Colonic mucosa (tissue), 4 donors: ENCODE results near the gene STING1. TPM values are rescaled to one million over a fixed set of nuclear protein-coding genes. Genes with fewer than 3 reads are reported as not detected.

Experiments
- DNase-seq: peaks from one replicate; pipeline ENCODE4 v3.0.0-alpha.2; 2020
- H3K27ac ChIP-seq: fragments of 200-600 bp; one replicate; pipeline ENCODE4 v1.8.0; 2021
- H3K27me3 ChIP-seq: fragments of 200-600 bp; one replicate; pipeline ENCODE4 v1.8.0; 2021
- H3K36me3 ChIP-seq: fragments of 200-600 bp; one replicate; pipeline ENCODE4 v1.8.0; 2021
- H3K4me1 ChIP-seq: fragments of 200-600 bp; one replicate; pipeline ENCODE4 v1.8.0; 2021; ENCODE audit warnings: mild to moderate bottlenecking
- H3K4me3 ChIP-seq: fragments of 200-600 bp; one replicate; pipeline ENCODE4 v1.8.0; 2021
- H3K9ac ChIP-seq, 2 donors: one replicate each; pipeline ENCODE4 v1.7.0; 2013; ENCODE audit warnings: control low read depth in 2 of 2, low read depth in 2 of 2, low read length in 2 of 2
- H3K9me3 ChIP-seq: fragments of 200-600 bp; one replicate; pipeline ENCODE4 v1.8.0; 2021
- CTCF ChIP-seq: fragments of 200-600 bp; IDR thresholded peaks from one replicate; pipeline ENCODE4 v1.8.0; 2022; ENCODE audit warnings: antibody characterized with exemption, mild to moderate bottlenecking
- intact Hi-C: fragments of 100-400 bp; cut with DNase I; formaldehyde crosslinking; loops from one replicate; pipeline ENCODE4 v1.14.1; 2022
- total RNA-seq, 2 donors: library from RNA; stranded (reverse); fragmentation: NEBNext Ultra II Directional in 1 of 2; extraction: Animal tissue kit (Norgen Biotek cat#: 25700) in 1 of 2; gene quantifications; one replicate each; pipeline ENCODE4 v1.2.1, GENCODE V29; 2021
- donor health status: healthy.
- donor health status: DM: no; HTN: no; CAD: no.
- donor health status: DM: no; HTN: no; CAD: no.

Gene STING1
- total RNA-seq, 2 donors from 2014 or later = 49.0 to 49.2 TPM

DNA sequence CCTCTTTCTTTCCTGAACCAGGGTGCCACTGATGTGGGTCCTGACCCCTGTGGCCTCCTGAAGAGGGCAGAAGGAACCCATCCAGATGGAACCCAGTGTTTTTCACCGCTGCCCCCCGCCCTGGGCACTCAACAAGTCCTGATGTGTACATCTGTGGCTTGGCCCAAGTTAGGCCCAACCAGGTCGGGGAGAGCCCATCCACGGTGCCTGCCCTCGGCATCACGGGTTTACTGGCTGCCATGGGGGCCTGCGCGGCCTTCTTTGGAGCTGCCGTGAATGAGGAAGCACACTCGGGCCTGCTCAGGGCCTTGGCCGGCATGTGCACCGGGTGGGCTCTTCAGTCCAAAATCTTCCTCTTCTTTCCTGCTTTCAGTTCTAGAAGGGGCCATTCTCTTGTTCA is 25.8 kb downstream of the STING1 start:
- Histone ChIP-seq H3K9me3 (no peaks in the 10 kb centered on the region), H3K27me3 (no peaks in the 10 kb centered on the region), H3K9ac (no peak overlapping the region), H3K27ac (no peak overlapping the region), H3K4me3 (no peak overlapping the region), H3K4me1 (peaks cover 11% of the 10 kb centered on the region), H3K36me3 (no peaks in the 10 kb centered on the region)
- no peak for DNase-seq
- intact Hi-C loops = no loop called here
- TF ChIP-seq CTCF = no peak

GRCh38 chr5:139454568-139455290 is 27.8 kb downstream of the STING1 start:
- DNase-seq = no peak
- Histone ChIP-seq H3K27me3 (no peaks in the 10 kb centered on the region), H3K4me3 (no peak overlapping the region), H3K9me3 (no peaks in the 10 kb centered on the region), H3K27ac (no peak overlapping the region), H3K4me1 (peaks cover 11% of the 10 kb centered on the region), H3K9ac (no peak overlapping the region), H3K36me3 (no peaks in the 10 kb centered on the region)
- intact Hi-C loops = no loop called here
- no peak for TF ChIP-seq CTCF

- intact Hi-C loops = no loop called here
- H3K9ac ChIP-seq = no peak overlapping the region
- no peak overlapping the region for H3K4me3 ChIP-seq
- H3K27ac ChIP-seq = no peak overlapping the region
- H3K36me3 ChIP-seq = no peaks in the 10 kb centered on the region
- TF ChIP-seq CTCF = no peak
- no peaks in the 10 kb centered on the region for H3K27me3 ChIP-seq
- peaks cover 3% of the 10 kb centered on the region for H3K4me1 ChIP-seq
- DNase-seq = no peak
- no peaks in the 10 kb centered on the region for H3K9me3 ChIP-seq
Measured at GRCh38 chr5:139453683-139454567, 28.6 kb downstream of the STING1 start.

- Histone ChIP-seq H3K36me3 (no peaks in the 10 kb centered on the region), H3K27me3 (no peaks in the 10 kb centered on the region), H3K9ac (no peak overlapping the region), H3K4me1 (no peaks in the 10 kb centered on the region), H3K9me3 (no peaks in the 10 kb centered on the region), H3K4me3 (no peak overlapping the region), H3K27ac (no peak overlapping the region)
- intact Hi-C loops = no loop called here
- no peak for TF ChIP-seq CTCF
- no peak for DNase-seq
Measured at GRCh38 chr5:139451878-139452660, 30.5 kb downstream of the STING1 start.

DNA sequence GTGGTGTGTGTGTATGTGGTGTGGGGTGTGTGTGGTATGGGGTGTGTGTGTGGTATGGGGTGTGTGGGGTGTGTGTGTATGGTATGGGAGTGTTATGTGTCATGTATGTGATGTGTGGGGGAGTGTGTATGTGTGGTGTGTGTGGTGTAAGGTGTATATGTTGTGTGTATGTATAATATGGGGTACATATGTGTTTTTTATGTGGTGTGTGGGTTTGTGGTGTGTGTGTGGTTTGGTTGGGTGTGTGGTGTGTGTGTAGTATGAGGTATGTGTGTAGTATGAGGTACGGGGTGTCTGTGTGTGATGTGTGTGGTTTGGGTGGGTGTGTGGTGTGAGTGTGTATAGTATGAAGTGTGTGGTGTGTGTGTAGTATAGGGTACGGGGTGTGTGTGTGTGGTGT is 31.4 kb downstream of the STING1 start:
- Histone ChIP-seq H3K27ac (no peak overlapping the region), H3K4me3 (no peak overlapping the region), H3K4me1 (no peaks in the 10 kb centered on the region), H3K27me3 (no peaks in the 10 kb centered on the region), H3K9ac (no peak overlapping the region), H3K36me3 (no peaks in the 10 kb centered on the region), H3K9me3 (no peaks in the 10 kb centered on the region)
- DNase-seq = no peak
- intact Hi-C loops = no loop called here
- no peak for TF ChIP-seq CTCF
